ENCODE data around the gene ZNF507.

ZNF507 gene

GRCh38 chr19:32345261-32346207 is at the start of gene ZNF507:
Gene ZNF507 (plus strand): TSS chr19:32345610. CDS start chr19:32352831, 7,221 bp downstream.
- DNase-seq = peak; percentile 94

- DNase-seq = no peak
These were observed 48.7 kb upstream of the ZNF507 start for GRCh38 chr19:32296694-32297093.

GRCh38 chr19:32302778-32303177 is 42.6 kb upstream of the ZNF507 start:
- no peak for DNase-seq

- no peak for DNase-seq
These were observed 42.2 kb upstream of the ZNF507 start for GRCh38 chr19:32303193-32303592.

- DNase-seq = no peak
These were observed 37.8 kb upstream of the ZNF507 start for GRCh38 chr19:32307591-32307990.

GRCh38 chr19:32308431-32309077 is 36.9 kb upstream of the ZNF507 start:
- DNase-seq = no peak

- peak; percentile 28 for DNase-seq
These were observed 35.6 kb upstream of the ZNF507 start for GRCh38 chr19:32309711-32310390.

- peak; percentile 5 for DNase-seq
These were observed 34.0 kb upstream of the ZNF507 start for GRCh38 chr19:32311371-32311770.

- peak; percentile 24 for DNase-seq
These were observed 31.7 kb upstream of the ZNF507 start for GRCh38 chr19:32313569-32314265.

- no peak for DNase-seq
These were observed 29.4 kb upstream of the ZNF507 start for GRCh38 chr19:32316034-32316433.

GRCh38 chr19:32317086-32317485 is 28.3 kb upstream of the ZNF507 start:
- no peak for DNase-seq

GRCh38 chr19:32318884-32319520 is 26.4 kb upstream of the ZNF507 start:
- DNase-seq = no peak

GRCh38 chr19:32322541-32322940 is 22.9 kb upstream of the ZNF507 start:
- no peak for DNase-seq

- DNase-seq = no peak
These were observed 20.7 kb upstream of the ZNF507 start for GRCh38 chr19:32324631-32325285.

- no peak for DNase-seq
These were observed 15.1 kb upstream of the ZNF507 start for GRCh38 chr19:32330213-32330857.

- DNase-seq = no peak
These were observed 12.2 kb upstream of the ZNF507 start for GRCh38 chr19:32333227-32333626.

- DNase-seq = no peak
These were observed 8.9 kb upstream of the ZNF507 start for GRCh38 chr19:32336259-32337083.

- DNase-seq = no peak
These were observed 8.2 kb upstream of the ZNF507 start for GRCh38 chr19:32337084-32337808.

- DNase-seq = no peak
These were observed 6.0 kb upstream of the ZNF507 start for GRCh38 chr19:32339423-32339822.

Data from activated CD8-positive, alpha-beta memory T cell treated with anti-CD3 and anti-CD28 coated beads for 24 hours (primary cell).